Cardiac muscle cell (in vitro differentiated cells and primary cell): ENCODE results near the gene LPAR3. TPM values are rescaled to one million over a fixed set of nuclear protein-coding genes. Genes with fewer than 3 reads are reported as not detected.

Experiments
- DNase-seq, 2 donors: peaks; one replicate each; pipeline versions ENCODE4 v3.0.0 to v3.0.0-alpha.2; 2010 to 2017; ENCODE audit warnings: low read depth in 1 of 2, low spot score in 1 of 2
- H3K27ac ChIP-seq: fragments of 200-600 bp; sonication (generic); 2 replicates; pipeline ENCODE4 v1.5.1; 2016
- H3K27me3 ChIP-seq: fragments of 200-600 bp; sonication (generic); 2 replicates; pipeline ENCODE4 v1.6.0; 2016; ENCODE audit warnings: control low read depth
- H3K36me3 ChIP-seq: fragments of 200-600 bp; sonication (generic); 2 replicates; pipeline ENCODE4 v1.5.1; 2016; ENCODE audit warnings: control low read depth
- H3K4me1 ChIP-seq: fragments of 200-600 bp; sonication (generic); 2 replicates; pipeline ENCODE4 v1.8.1; 2017; ENCODE audit warnings: low read depth, mild to moderate bottlenecking, mixed run types
- H3K4me3 ChIP-seq: fragments of 200-600 bp; sonication (generic); 2 replicates; pipeline ENCODE4 v1.5.1; 2016; ENCODE audit warnings: mild to moderate bottlenecking
- H3K9me3 ChIP-seq: fragments of 200-600 bp; sonication (generic); 2 replicates; pipeline ENCODE4 v1.5.1; 2017; ENCODE audit warnings: low read depth, mild to moderate bottlenecking, control low read depth
- CTCF ChIP-seq: IDR thresholded peaks from 2 replicates; pipeline ENCODE4 v1.5.1; 2012; ENCODE audit warnings: low read depth, mild to moderate bottlenecking, low read length
- polyA plus RNA-seq: library from polyadenylated mRNA; unstranded; fragments of >200 nt; fragmentation: Nextera tagmentation; extraction: Ambion mirVana; gene quantifications from 2 replicates; pipeline ENCODE4 v1.2.1, GENCODE V29; 2016
- total RNA-seq: library from RNA; depleted of rRNA; stranded (reverse); fragments of >200 nt; gene quantifications from 2 replicates; pipeline ENCODE4 v1.2.3, GENCODE V29; 2016

LPAR3 gene
- total and polyA plus RNA-seq, 2 experiments from 2014 or later, result 5.1 to 11.1 TPM

- no peak for TF ChIP-seq CTCF
- DNase-seq, result no peak
- no peaks in the 10 kb centered on the region for H3K36me3 ChIP-seq
- H3K9me3 ChIP-seq, result no peaks in the 10 kb centered on the region
- no peaks in the 10 kb centered on the region for H3K27me3 ChIP-seq
- H3K4me1 ChIP-seq, result no peaks in the 10 kb centered on the region
- no peak overlapping the region for H3K27ac ChIP-seq
- no peak overlapping the region for H3K4me3 ChIP-seq
These were observed 35.1 kb downstream of the LPAR3 start for GRCh38 chr1:84857906-84858305.

- Histone ChIP-seq H3K36me3 (no peaks in the 10 kb centered on the region), H3K4me3 (no peak overlapping the region), H3K27me3 (no peaks in the 10 kb centered on the region), H3K27ac (no peak overlapping the region), H3K4me1 (no peaks in the 10 kb centered on the region), H3K9me3 (no peaks in the 10 kb centered on the region)
- TF ChIP-seq CTCF, result no peak
- DNase-seq, result no peak
These were observed 36.2 kb downstream of the LPAR3 start for GRCh38 chr1:84856726-84857270.

GRCh38 chr1:84855691-84856630, 37.0 kb downstream of the LPAR3 start:
- no peak overlapping the region for H3K4me3 ChIP-seq
- no peaks in the 10 kb centered on the region for H3K27me3 ChIP-seq
- no peaks in the 10 kb centered on the region for H3K4me1 ChIP-seq
- no peak for DNase-seq
- no peak for TF ChIP-seq CTCF
- no peaks in the 10 kb centered on the region for H3K36me3 ChIP-seq
- no peaks in the 10 kb centered on the region for H3K9me3 ChIP-seq
- H3K27ac ChIP-seq, result no peak overlapping the region

GRCh38 chr1:84855168-84855567, 37.8 kb downstream of the LPAR3 start:
- H3K9me3 ChIP-seq, result no peaks in the 10 kb centered on the region
- DNase-seq, result peak in 1 of 2 donors; percentile 68

More at GRCh38 chr1:84855168-84855567, 37.8 kb downstream of the LPAR3 start:
- Histone ChIP-seq H3K4me1 (no peaks in the 10 kb centered on the region), H3K27me3 (no peaks in the 10 kb centered on the region), H3K4me3 (no peak overlapping the region), H3K36me3 (no peaks in the 10 kb centered on the region), H3K27ac (no peak overlapping the region)
- TF ChIP-seq CTCF, result no peak
